GM19035 (cell line): ENCODE measurements around the gene CRYGC.
"Not testable (repeated sequence)": the region's sequence is repeated elsewhere in the genome, so short reads cannot be mapped to it uniquely, and the experiment has no call there.

Source experiments
- ATAC-seq: cut with Tn5 transposase; IDR thresholded peaks from one replicate; pipeline ENCODE4 v1.9.1; 2021; ENCODE audit not compliant: unreplicated experiment

CRYGC gene

DNA sequence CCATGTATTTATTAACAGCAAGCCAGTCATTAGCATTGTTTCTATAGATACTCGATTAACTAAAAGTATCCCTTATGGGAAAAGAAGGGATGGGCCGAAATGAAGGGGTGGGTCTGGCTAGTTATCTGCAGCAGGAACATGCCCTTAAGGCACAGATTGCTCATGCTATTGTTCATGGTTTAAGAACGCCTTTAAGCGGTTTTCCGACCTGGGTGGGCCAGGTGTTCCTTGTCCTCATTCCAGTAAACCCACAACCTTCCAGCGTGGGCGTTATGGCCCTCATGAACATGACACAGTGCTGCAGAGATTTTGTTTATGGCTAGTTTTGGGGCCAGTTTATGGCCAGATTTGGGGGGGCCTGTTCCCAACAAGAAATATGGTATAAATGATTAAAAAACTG, 8.7 kb upstream of the CRYGC start:
- not testable (repeated sequence) for ATAC-seq

DNA sequence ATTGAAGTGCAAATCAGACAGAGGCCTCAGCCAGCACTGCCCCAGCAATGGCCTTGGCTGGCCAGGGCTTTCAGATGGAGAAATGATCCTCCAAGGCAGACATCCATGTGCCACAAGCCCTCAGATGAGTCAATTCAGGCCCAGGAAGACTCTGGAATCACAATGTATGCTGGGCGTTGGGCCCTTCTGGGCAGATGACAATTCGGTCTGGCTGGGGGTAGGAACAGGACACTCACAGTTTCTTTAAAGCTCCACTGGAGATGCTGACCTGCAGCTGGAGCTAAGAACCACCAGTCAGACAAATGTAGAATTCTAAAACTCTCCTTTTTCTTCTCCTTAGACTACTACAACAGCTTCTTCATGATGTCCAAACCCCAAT, 7.1 kb upstream of the CRYGC start:
- no peak for ATAC-seq

DNA sequence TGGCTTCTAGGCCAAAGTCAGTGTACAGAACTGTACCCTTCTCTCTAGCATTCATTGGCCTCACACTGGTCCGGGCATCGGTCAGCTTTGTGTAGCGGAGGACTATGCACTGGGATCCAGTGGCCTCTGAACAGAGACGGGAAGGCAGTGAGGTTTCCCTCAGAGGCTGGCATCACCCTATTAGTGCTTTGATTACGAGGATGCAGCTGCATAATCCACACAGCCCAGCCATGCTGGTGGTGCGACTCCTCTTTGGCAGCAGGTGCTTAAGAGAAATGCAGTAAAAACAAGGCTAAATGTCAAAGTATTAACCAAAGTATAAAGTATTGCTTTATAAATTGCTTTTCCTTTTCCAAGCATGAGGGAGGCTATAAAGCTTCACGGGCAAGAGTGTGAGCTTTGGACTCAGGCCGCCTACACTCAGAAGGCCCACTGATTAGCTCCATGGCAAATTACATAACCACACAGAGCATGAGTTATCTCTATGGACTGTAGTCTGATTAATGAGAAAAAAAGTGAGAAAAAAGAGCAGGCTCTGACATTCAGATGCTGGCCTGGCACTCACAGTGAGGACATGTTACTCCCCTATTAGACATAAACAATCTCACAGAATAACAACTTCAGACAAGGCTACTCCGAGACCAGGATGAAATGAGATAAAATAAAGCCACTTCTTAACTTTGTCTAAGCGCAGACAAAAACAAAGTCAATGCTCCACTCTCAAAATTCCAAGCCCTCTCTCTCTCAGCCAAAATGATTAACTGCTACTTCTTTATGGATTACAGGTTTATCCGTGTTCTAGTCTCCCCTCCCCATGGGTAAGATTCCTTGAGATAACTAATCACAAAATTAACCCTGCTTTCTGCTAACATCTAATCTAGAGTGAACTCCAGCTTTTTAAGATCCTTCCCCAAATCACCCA, 6.4 kb upstream of the CRYGC start:
- no peak for ATAC-seq

- no peak for ATAC-seq
These were observed 5.4 kb upstream of the CRYGC start for GRCh38 chr2:208134928-208135586.

- no peak for ATAC-seq
These were observed 1.1 kb upstream of the CRYGC start for GRCh38 chr2:208130712-208131110.

DNA sequence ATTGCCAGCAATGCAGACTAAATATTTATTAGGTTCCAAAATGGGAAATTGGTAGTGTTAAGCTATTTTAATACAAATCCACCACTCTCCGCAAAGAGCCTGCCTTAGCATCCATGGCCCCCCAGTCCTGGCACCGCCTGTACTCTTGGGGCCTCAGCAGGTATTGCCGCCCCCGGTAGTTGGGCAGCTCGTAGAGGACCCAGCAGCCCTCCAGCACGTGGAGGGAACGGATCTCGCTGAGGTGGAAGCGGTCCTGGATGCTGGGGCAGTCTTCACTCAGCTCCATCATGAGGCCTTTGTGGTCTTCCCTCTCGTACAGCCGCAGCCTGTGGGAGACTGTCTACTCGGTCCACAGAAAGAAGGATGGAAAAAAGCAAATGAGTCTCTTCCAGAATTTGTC, 1.5 kb downstream of the CRYGC start:
- no peak for ATAC-seq

- no peak for ATAC-seq
These were observed 2.5 kb downstream of the CRYGC start for GRCh38 chr2:208127090-208127489.

DNA sequence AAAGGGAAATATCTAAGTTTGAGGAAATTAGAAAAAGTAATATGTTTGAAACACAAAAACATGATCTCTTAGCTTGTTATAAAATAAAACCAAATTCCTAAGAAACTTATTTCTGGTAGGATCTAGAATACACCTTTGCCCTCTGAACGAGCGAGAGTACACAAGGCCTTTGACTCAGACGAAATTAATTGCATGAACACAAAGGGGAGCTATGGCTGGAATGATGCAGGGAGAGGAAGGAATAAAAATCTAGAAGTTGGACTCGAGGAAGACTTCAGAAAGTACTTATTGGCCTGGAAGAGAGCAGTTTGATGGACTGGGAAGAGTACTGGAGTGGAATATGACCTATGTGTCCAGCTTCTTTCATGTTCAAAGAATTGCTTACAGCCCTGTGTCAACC, 4.4 kb downstream of the CRYGC start:
- ATAC-seq = no peak

GRCh38 chr2:208124013-208124715, 5.5 kb downstream of the CRYGC start, which contains the start of gene CRYGD:
Gene CRYGD (minus strand): TSS chr2:208124524. CDS start chr2:208124473, 51 bp downstream.
- not testable (repeated sequence) for ATAC-seq

DNA sequence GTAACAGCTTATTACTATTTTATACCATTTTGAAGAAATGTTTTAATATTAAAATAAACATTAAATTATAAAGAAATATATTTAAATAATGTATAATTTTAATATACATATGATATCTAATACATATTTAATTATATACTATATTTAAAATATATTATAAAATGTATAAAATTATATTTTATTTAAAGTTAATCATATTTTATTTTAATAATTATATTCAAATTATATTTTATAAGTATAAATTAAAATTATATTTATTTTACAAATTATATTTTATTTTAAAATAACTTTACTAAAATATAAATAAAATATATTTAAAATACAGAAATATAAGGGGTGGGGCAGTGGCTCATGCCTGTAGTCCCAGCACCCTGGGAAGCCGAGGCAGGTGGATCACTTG, 7.4 kb downstream of the CRYGC start:
- ATAC-seq = no peak

DNA sequence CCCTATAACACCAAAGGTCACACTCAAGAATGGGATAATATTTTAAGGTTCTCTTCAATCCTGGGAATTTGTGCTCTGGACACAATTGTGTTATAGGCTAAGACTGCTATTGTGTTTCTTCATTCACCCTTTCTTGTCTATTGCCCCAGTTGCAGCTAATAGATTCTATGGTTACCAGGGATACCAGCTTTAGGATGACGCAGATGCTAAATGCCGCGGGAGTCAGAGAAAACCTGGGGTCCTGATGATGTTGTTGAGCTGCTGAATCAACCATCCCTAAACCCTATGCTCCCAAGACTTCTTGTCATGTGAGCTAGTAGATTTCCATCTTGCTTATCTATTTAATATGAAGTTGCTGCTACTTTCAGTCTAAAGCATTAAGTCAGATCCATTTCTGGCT, 10.7 kb downstream of the CRYGC start:
- no peak for ATAC-seq

DNA sequence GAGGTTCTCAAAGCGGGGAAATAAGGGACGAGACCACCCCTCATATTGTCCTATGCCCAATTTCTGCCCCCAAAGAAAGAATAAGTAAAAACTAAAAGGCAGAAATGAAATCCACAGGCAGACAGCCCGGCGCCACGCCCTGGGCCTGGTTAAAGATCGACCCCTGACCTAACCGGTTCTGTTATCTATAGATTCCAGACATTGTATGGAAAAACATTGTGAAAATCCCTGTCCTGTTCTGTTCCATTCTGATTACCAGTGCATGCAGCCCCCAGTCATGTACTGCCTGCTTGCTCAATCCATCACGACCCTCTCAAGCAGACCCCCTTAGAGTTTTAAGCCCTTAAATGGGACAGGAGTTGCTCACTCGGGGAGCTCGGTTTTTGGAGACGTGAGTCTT, 12.2 kb downstream of the CRYGC start:
- not testable (repeated sequence) for ATAC-seq

DNA sequence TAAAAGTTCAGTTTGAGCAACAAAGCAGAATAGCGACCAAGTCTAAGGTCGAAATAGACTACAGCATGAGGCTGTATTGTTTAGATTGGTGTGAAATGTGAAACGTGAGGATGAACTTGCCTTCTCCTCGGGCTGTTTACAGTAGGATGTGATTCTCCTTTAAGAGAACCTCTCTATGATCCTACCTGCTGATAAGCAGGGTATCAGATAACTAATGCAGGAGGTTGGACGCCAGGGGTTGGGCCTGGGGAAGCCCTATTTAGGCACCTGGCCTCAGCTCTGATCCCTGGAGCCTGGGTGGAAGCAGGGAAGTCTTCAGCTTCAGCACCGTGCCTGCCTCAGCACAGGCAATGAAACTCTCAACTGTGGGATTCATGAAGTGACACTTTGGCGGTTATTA, 16.7 kb downstream of the CRYGC start:
- ATAC-seq = no peak

DNA sequence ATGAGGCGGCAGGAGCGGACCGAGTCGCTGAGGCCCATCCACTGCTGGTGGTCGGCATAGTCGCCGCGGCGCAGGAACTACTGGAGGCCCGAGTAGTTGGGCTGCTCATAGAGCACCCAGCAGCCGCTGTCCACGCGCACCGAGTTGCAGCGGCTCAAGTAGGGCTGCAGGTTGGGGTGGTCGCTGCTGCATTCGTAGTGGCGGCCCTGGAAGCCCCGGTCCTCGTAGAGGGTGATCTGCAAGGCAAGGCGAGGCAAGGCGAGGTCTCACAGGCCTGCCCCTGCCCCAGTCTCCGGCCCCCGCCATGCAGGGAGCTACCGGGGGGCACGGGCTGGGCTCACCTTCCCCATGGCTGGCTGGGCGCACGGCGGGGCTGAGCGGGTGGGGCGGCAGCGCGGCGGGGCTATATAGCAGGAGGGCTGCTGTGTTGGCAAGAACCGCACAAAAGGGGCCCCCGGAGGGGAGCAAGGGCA, 17.3 kb downstream of the CRYGC start:
- ATAC-seq = not testable (repeated sequence)

DNA sequence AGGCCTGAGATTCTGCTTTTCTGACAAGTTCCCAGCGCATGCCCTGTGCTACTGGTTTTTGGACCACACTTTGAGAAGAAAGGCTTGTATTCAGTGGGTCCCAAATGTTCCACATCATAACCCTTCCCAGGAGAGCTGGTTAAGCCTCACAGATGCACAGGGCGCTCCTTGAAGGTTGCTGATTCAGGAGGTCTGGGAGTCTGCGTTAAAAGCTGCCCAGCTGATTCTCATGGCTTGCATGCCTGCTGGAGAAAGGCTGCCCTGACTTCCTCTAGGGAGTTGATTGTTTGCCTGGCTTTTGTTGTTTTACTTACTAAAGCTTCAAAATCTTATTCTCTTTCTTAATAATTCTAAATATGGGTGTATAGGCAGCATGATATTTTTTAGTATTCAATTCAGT, 26.0 kb downstream of the CRYGC start:
- ATAC-seq = no peak

DNA sequence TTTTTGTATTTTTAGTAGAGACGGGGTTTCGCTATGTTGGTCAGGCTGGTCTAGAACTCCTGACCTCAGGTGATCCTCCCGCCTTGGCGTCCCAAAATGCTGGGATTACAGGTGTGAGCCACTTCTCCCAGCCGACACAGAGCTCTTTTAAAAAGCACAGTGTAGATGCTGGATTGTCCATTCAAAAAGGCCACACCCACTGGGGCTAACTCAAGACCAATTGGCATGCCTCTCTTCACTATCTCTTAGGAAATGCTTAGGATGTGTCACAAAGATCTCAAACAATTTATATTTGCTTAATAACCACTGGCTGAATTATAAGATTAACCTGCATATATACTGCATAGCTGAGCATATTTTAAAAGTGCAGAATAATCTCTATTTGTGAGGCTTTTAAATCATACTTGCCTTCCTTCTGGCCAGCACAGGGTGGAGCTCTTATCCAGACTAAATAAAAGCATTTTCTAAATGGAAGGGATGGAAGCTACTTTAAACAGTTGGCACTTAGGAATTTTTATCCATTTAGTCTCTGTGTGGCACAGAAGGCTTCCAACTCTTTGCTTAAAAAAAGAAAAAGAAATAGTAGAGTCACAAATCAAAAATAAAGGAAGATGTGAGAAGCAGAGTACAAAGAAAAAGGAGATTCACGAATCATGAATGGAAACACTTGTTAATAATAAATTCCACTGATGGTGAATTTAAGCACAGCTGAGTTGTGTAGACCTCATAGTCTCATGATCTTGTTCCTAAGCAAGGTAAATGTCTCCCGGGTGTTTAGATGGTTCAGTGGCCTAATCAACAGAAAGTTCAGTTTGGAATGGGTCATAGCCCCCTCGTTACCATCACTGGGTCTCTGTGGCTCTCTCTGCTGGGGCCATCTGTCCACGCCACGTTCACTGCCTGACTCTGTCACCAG, 27.7 kb downstream of the CRYGC start:
- ATAC-seq = no peak

GRCh38 chr2:208099682-208100470, 29.8 kb downstream of the CRYGC start:
- ATAC-seq = no peak

- not testable (repeated sequence) for ATAC-seq
These were observed 30.9 kb downstream of the CRYGC start for GRCh38 chr2:208098701-208099100.

GRCh38 chr2:208098267-208098666, 31.4 kb downstream of the CRYGC start:
- ATAC-seq = no peak

DNA sequence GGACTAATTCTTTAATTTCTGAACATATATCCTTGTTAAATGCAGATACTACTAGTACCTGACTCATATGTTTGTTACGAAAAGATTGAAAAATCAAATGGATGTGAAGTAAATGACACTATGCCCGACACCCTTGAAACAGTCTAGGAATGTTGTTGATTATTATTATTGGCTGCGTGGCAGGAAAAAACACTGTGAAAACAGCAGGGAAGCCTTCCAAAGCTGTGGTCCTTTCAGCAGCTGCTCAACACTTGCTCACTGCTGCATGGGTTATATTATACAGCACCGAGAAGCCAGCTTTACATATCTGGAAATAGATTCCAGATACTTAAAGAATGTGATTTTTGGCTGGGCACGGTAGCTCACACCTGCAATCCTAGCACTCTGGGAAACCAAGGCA, 31.8 kb downstream of the CRYGC start:
- ATAC-seq = no peak
